Sigmoid colon (tissue), 3 donors: Measurements from ENCODE around the gene PACS1.

Source experiments
- POLR2A ChIP-seq, 2 donors: fragments of 450-650 bp; IDR thresholded peaks; one replicate each; pipeline ENCODE4 v1.6.1; 2016; ENCODE audit warnings: antibody characterized with exemption in 2 of 2, mild to moderate bottlenecking in 2 of 2, moderate library complexity in 2 of 2
- TF ChIP-seq, protein P1 (sequence below), 4 experiments: fragments of 450-650 bp in 3 of 4; fragments of 200-600 bp in 1 of 4; IDR thresholded peaks; one replicate each; pipeline ENCODE4 v1.5.1; 2016 to 2019; ENCODE audit warnings: antibody characterized with exemption in 4 of 4, mild to moderate bottlenecking in 3 of 4, moderate library complexity in 2 of 4

DNA sequence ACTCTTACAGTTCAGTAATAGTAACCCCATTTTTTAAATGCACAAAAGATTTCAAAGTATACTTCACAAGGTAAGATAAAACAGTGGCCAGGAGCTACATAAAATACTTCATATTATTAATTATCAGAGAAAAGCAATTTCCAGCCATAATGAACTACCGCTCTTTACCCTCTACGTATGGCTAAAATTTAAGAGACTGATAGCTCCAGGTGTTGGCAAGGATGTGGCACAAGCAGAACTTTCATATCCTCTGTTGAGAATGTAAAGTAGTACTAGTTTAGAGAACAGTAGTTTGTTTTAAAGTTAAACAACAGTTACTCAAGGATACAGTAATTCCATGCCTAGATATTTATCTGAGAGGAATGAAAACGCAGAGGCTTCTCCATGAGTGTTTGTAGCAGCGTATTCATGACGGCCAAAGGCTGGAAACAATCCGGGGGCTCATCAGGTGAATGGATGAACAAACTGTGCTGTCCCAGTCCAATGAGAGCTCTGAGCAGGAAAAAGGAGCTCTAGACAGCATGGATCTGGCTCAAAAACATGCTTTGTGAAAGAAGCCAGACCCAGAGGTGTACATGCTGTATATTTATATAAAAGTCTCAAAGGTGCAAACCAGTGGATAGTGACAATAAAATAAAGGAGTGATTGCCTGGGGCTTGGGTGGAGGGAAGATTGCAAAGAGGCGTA, 85.5 kb downstream of the PACS1 start:
- TF ChIP-seq POLR2A (IDR thresholded peaks at IDR 0.05): no peak
- TF ChIP-seq, protein P1, sequence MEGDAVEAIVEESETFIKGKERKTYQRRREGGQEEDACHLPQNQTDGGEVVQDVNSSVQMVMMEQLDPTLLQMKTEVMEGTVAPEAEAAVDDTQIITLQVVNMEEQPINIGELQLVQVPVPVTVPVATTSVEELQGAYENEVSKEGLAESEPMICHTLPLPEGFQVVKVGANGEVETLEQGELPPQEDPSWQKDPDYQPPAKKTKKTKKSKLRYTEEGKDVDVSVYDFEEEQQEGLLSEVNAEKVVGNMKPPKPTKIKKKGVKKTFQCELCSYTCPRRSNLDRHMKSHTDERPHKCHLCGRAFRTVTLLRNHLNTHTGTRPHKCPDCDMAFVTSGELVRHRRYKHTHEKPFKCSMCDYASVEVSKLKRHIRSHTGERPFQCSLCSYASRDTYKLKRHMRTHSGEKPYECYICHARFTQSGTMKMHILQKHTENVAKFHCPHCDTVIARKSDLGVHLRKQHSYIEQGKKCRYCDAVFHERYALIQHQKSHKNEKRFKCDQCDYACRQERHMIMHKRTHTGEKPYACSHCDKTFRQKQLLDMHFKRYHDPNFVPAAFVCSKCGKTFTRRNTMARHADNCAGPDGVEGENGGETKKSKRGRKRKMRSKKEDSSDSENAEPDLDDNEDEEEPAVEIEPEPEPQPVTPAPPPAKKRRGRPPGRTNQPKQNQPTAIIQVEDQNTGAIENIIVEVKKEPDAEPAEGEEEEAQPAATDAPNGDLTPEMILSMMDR (IDR thresholded peaks at IDR 0.05): no peak
